IMR-90 (cell line): ENCODE results near the gene MARCHF9. TPM values are rescaled to one million over a fixed set of nuclear protein-coding genes. Genes with fewer than 3 reads are reported as not detected.

Experiments used
- ATAC-seq: fragments of 200-7000 bp; cut with Tn5 transposase; 2 replicates; pipeline ENCODE4 v1.9.1; 2020; ENCODE audit warnings: low read depth, mild to moderate bottlenecking, moderate library complexity
- BruUV-seq: library from RNA; stranded (reverse); fragments of 400-500 nt; replicated peaks from 2 replicates; lab custom pipeline; 2021; lab: Mats Ljungman, UMichigan
- CTCF ChIA-PET: fragments of 300-600 bp; formaldehyde crosslinking; extraction: SDS; loops from one replicate; lab custom pipeline; 2021; ENCODE audit warnings: antibody characterized with exemption; lab: Yijun Ruan, JAX
- POLR2A ChIA-PET: fragments of 300-600 bp; sonication (Branson Sonifier 250); formaldehyde crosslinking; loops from one replicate; lab custom pipeline; 2022; ENCODE audit warnings: antibody characterized with exemption; ENCODE audit not compliant: unreplicated experiment; lab: Charles Lee
- DNase-seq: peaks from one replicate; pipeline ENCODE4 v3.0.0; 2013
- H2AFZ ChIP-seq: replicated peaks from 2 replicates; pipeline ENCODE3; 2013; ENCODE audit warnings: low read length, mild to moderate bottlenecking; ENCODE audit not compliant: poor library complexity
- H2AK5ac ChIP-seq: 2 replicates; pipeline ENCODE4 v1.6.1; 2013; ENCODE audit warnings: low read depth, low read length, inconsistent platforms
- H2AK9ac ChIP-seq: replicated peaks from 2 replicates; pipeline ENCODE3; 2013; ENCODE audit warnings: mild to moderate bottlenecking, low read depth, low read length, moderate library complexity; ENCODE audit not compliant: poor library complexity
- H2BK120ac ChIP-seq: 2 replicates; pipeline ENCODE4 v1.6.1; 2013; ENCODE audit warnings: low read depth, low read length, inconsistent platforms
- H2BK15ac ChIP-seq: 3 replicates; pipeline ENCODE4 v1.6.1; 2013; ENCODE audit warnings: low read depth, low read length, inconsistent platforms
- H2BK20ac ChIP-seq: 2 replicates; pipeline ENCODE4 v1.6.1; 2013; ENCODE audit warnings: low read depth, mild to moderate bottlenecking, inconsistent platforms, low read length, moderate library complexity
- H2BK5ac ChIP-seq: 2 replicates; pipeline ENCODE4 v1.6.1; 2013; ENCODE audit warnings: mild to moderate bottlenecking, low read depth, low read length, inconsistent platforms; ENCODE audit not compliant: poor library complexity, severe bottlenecking
- H3K14ac ChIP-seq: replicated peaks from 2 replicates; pipeline ENCODE4 v1.6.1; 2013; ENCODE audit warnings: low read depth, low read length, inconsistent platforms
- H3K18ac ChIP-seq: 2 replicates; pipeline ENCODE4 v1.6.1; 2013; ENCODE audit warnings: low read depth, low read length, control low read depth
- H3K23ac ChIP-seq: 2 replicates; pipeline ENCODE4 v1.6.1; 2013; ENCODE audit warnings: low read depth, low read length, inconsistent platforms
- H3K27ac ChIP-seq: 2 replicates; pipeline ENCODE4 v1.5.1; 2013; ENCODE audit warnings: mild to moderate bottlenecking, control low read depth, low read length; ENCODE audit not compliant: insufficient read depth
- H3K27me3 ChIP-seq: 2 replicates; pipeline ENCODE4 v1.6.1; 2013; ENCODE audit warnings: low read length; ENCODE audit not compliant: control insufficient read depth, insufficient read depth
- H3K36me3 ChIP-seq: 2 replicates; pipeline ENCODE4 v1.6.1; 2013; ENCODE audit warnings: low read length, mixed read lengths; ENCODE audit not compliant: control insufficient read depth, insufficient read depth
- H3K4ac ChIP-seq: 2 replicates; pipeline ENCODE4 v1.6.1; 2013; ENCODE audit warnings: low read depth, low read length, inconsistent platforms
- H3K4me1 ChIP-seq: 2 replicates; pipeline ENCODE4 v1.6.1; 2013; ENCODE audit warnings: low read length, mixed read lengths; ENCODE audit not compliant: control insufficient read depth, insufficient read depth
- H3K4me2 ChIP-seq: 2 replicates; pipeline ENCODE4 v1.6.1; 2013; ENCODE audit warnings: low read depth, mild to moderate bottlenecking, control low read depth, low read length, moderate library complexity
- H3K4me3 ChIP-seq: 2 replicates; pipeline ENCODE4 v1.5.1; 2013; ENCODE audit warnings: low read depth, mild to moderate bottlenecking, control low read depth, low read length, moderate library complexity; ENCODE audit not compliant: insufficient read depth
- H3K56ac ChIP-seq: 2 replicates; pipeline ENCODE4 v1.6.1; 2013; ENCODE audit warnings: low read length, inconsistent platforms; ENCODE audit not compliant: insufficient read depth; ENCODE audit errors: extremely low read depth
- H3K79me1 ChIP-seq, 2 experiments: 2 replicates each; pipeline ENCODE4 v1.6.1; 2013; ENCODE audit warnings: low read length in 2 of 2, inconsistent platforms in 1 of 2, low read depth in 1 of 2
- H3K9ac ChIP-seq: 2 replicates; pipeline ENCODE4 v1.6.1; 2013; ENCODE audit warnings: low read depth, low read length, control low read depth
- H3K9me1 ChIP-seq: 2 replicates; pipeline ENCODE4 v1.6.1; 2013; ENCODE audit warnings: low read length, inconsistent platforms; ENCODE audit not compliant: insufficient read depth
- H3K9me3 ChIP-seq: 2 replicates; pipeline ENCODE4 v1.6.1; 2013; ENCODE audit warnings: low read length; ENCODE audit not compliant: control insufficient read depth, insufficient read depth
- H4K20me1 ChIP-seq: 2 replicates; pipeline ENCODE4 v1.6.1; 2013; ENCODE audit warnings: low read length, inconsistent platforms; ENCODE audit not compliant: insufficient read depth
- H4K5ac ChIP-seq: 2 replicates; pipeline ENCODE4 v1.6.1; 2013; ENCODE audit warnings: mild to moderate bottlenecking, low read depth, low read length, control low read depth
- H4K8ac ChIP-seq, 2 experiments: 2 replicates each; pipeline ENCODE4 v1.6.1; 2013; ENCODE audit warnings: low read depth in 2 of 2, low read length in 2 of 2, control low read depth in 1 of 2, inconsistent platforms in 1 of 2
- H4K91ac ChIP-seq: 2 replicates; pipeline ENCODE4 v1.6.1; 2013; ENCODE audit warnings: low read depth, low read length, inconsistent platforms; ENCODE audit not compliant: insufficient read depth
- CEBPB ChIP-seq: IDR thresholded peaks from 2 replicates; pipeline ENCODE4 v1.6.1; 2012; ENCODE audit warnings: low read depth, low read length, improper control_type of control experiment
- CHD1 ChIP-seq: IDR thresholded peaks from 2 replicates; pipeline ENCODE4 v1.6.1; 2012; ENCODE audit warnings: low read depth, low read length, improper control_type of control experiment
- WGBS, 2 experiments: methylation state at CpG; one replicate each; pipeline versions ENCODE4 v1.1.5 to v1.1.7; 2013; ENCODE audit warnings: missing lambda C conversion rate in 2 of 2; ENCODE audit not compliant: insufficient read length in 1 of 2; ENCODE audit errors: extremely low coverage in 2 of 2; 5-methylcytosine and 5-hydroxymethylcytosine counted together
- dilution Hi-C: fragments of 300-500 bp; cut with HindIII; formaldehyde crosslinking; loops from one replicate; pipeline ENCODE4 v1.14.3; 2018; ENCODE audit warnings: low sequenced_read_pairs; ENCODE audit not compliant: unreplicated experiment
- in situ Hi-C: fragments of 300-500 bp; cut with MboI; formaldehyde crosslinking; loops from 3 replicates; pipeline ENCODE4 v1.14.3; 2019; ENCODE audit warnings: low sequenced_read_pairs, inconsistent platforms, mixed read lengths
- intact Hi-C: fragments of 100-400 bp; cut with micrococcal nuclease; formaldehyde crosslinking; loops from 2 replicates; pipeline ENCODE4 v1.10.0; 2022
- polyA plus RNA-seq, 3 experiments: library from polyadenylated mRNA; depleted of rRNA; stranded (reverse); fragments of >200 nt; gene quantifications; 2 replicates each; pipeline ENCODE4 v1.2.3, GENCODE V29; 2012; ENCODE audit warnings: low replicate concordance in 1 of 3
- total RNA-seq: library from RNA; depleted of rRNA; stranded (reverse); fragments of >200 nt; gene quantifications from 2 replicates; pipeline ENCODE4 v1.2.3, GENCODE V29; 2012

MARCHF9 gene
- total and polyA plus RNA-seq, 2 of the 4 experiments (the other 2 are of a cell fraction): 1.1 to 5.4 TPM

DNA sequence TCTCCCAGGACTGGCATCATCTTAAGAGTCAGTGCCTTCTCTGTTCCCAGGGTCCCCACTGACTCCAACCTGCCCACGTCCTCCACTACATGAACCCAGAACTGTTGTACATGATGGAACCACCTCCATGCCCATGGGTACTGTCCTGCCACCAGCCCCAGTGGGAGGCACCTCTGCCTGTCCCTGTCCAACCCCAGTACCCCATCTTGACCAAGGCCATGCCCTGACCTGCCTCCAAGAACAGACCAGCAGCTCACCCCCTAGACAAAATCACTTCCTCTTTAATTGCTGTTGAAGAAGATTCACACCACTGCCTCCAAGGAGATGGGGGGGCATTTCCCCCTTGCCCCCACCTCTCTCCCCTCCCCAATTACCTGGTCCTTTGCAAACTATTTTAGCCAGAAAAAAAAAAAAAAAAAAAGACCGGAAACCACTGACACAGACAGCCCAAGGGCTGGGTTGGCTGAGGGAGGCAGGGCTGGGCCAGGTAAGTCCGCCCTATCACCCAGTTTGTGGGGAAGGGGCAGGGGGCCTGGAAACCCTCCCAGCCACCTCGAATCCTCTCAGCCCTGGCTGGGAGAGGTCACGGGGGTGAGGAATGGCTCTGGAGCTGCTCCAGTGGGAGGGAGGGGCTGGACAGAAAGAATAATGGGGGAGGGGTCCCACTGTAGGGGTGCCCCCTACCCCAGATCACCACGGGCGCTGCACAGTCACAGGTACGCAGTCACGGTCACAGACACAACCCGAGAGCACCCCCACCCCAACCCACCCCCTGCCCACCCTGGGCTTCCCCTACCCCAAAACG lies 29.8 kb upstream of the MARCHF9 start:
- peaks cover 6% of the 10 kb centered on the region; the same call in 1 of the 2 replicates for H3K9me1 ChIP-seq
- H4K8ac ChIP-seq: no peak overlapping the region; a peak in 1 of 4 replicates
- no peak overlapping the region for H2AK9ac ChIP-seq
- H3K4ac ChIP-seq: no peak overlapping the region
- peaks cover 0 to 17% of the 10 kb centered on the region in 2 experiments; a peak in 1 of 4 replicates for H3K79me1 ChIP-seq
- H3K4me1 ChIP-seq: 0 out of 2 replicates have a peak, but pooled peaks cover 4% of the 10 kb centered on the region
- no peak overlapping the region for H4K5ac ChIP-seq
- ChIA-PET POLR2A (interaction anchor here (1.2 kb wide), 1 partner anchor 19 kb away, joined by 5 read pairs; the partner anchor contains the start of gene TSPAN31), CTCF (interaction anchor here (1.1 to 1.2 kb wide), 2 partner anchors 12 to 31 kb away, joined by 3 to 4 read pairs; partner anchors contain the start of gene OS9)
- WGBS, 2 experiments: no CpG with 5 or more reads among the region's 11 CpGs
- intact Hi-C loops (no loop called here), in situ Hi-C loops (no loop called here), dilution Hi-C loops (no loop called here)
- no peak overlapping the region for H3K9ac ChIP-seq
- H3K36me3 ChIP-seq: peaks cover 17% of the 10 kb centered on the region; the same call in 1 of the 2 replicates
- H3K4me2 ChIP-seq: no peak overlapping the region
- H4K20me1 ChIP-seq: peaks cover 9% of the 10 kb centered on the region; the same call in 1 of the 2 replicates
- H3K14ac ChIP-seq: no peak overlapping the region
- no peak overlapping the region for H3K27ac ChIP-seq
- no peaks in the 10 kb centered on the region for H3K9me3 ChIP-seq
- H2BK20ac ChIP-seq: no peak overlapping the region
- no peak for ATAC-seq
- no peak overlapping the region for H2BK15ac ChIP-seq
- TF ChIP-seq CEBPB (no peak), CHD1 (no peak)
- H2BK5ac ChIP-seq: no peak overlapping the region
- no peak overlapping the region for H4K91ac ChIP-seq
- no peak overlapping the region for H3K56ac ChIP-seq
- H3K18ac ChIP-seq: no peak overlapping the region
- DNase-seq: no peak
- no peak overlapping the region for H3K4me3 ChIP-seq
- H2AK5ac ChIP-seq: no peak overlapping the region
- no peak overlapping the region; the same call in 1 of the 2 replicates for H3K23ac ChIP-seq
- no peaks in the 10 kb centered on the region; the same call in 1 of the 2 replicates for H3K27me3 ChIP-seq
- H2AFZ ChIP-seq: peak overlapping the region; percentile 48
- no peak overlapping the region for H2BK120ac ChIP-seq
- BruUV-seq: no TSS peak
